H1 (cell line): ENCODE data around the gene GJB3. TPM values are rescaled to one million over a fixed set of nuclear protein-coding genes. Genes with fewer than 3 reads are reported as not detected.

Source experiments
- CTCF ChIA-PET: fragments of 300-600 bp; sonication (Branson Sonifier 250); formaldehyde crosslinking; loops from one replicate; lab custom pipeline; 2021; ENCODE audit not compliant: partially characterized antibody; lab: Charles Lee
- POLR2A ChIA-PET: fragments of 300-600 bp; sonication (Branson Sonifier 250); formaldehyde crosslinking; loops from one replicate; lab custom pipeline; 2021; ENCODE audit warnings: inconsistent platforms; ENCODE audit not compliant: partially characterized antibody; lab: Charles Lee
- DNase-seq, 2 experiments: peaks; one replicate each; pipeline versions ENCODE4 v3.0.0 to v3.0.0-alpha.2; 2010 to 2022; ENCODE audit warnings: low spot score in 2 of 2, low read depth in 1 of 2, mixed read lengths in 1 of 2
- FAIRE-seq: peaks from 2 replicates; lab custom pipeline; 2011; peaks lifted over from hg19 to GRCh38; lab: Jason Lieb, UNC
- H2AFZ ChIP-seq: 2 replicates; pipeline ENCODE4 v1.8.1; 2012; ENCODE audit warnings: low read length, inconsistent platforms
- H2AK5ac ChIP-seq: 2 replicates; pipeline ENCODE4 v1.6.1; 2013; ENCODE audit warnings: low read depth, low read length
- H2BK120ac ChIP-seq: replicated peaks from 2 replicates; pipeline ENCODE3; 2013; ENCODE audit warnings: low read depth, low read length, inconsistent platforms
- H2BK12ac ChIP-seq: 2 replicates; pipeline ENCODE4 v1.6.1; 2013; ENCODE audit warnings: low read depth, low read length
- H2BK15ac ChIP-seq: 2 replicates; pipeline ENCODE4 v1.6.1; 2013; ENCODE audit warnings: low read length
- H2BK20ac ChIP-seq: 2 replicates; pipeline ENCODE4 v1.6.1; 2013; ENCODE audit warnings: low read length
- H2BK5ac ChIP-seq: 2 replicates; pipeline ENCODE4 v1.6.1; 2013; ENCODE audit warnings: low read depth, low read length
- H3K14ac ChIP-seq: 2 replicates; pipeline ENCODE4 v1.6.1; 2013; ENCODE audit warnings: inconsistent platforms; ENCODE audit not compliant: insufficient read length
- H3K18ac ChIP-seq: 2 replicates; pipeline ENCODE4 v1.6.1; 2013; ENCODE audit warnings: low read length; ENCODE audit errors: extremely low read depth
- H3K23ac ChIP-seq: 2 replicates; pipeline ENCODE4 v1.6.1; 2013; ENCODE audit warnings: inconsistent platforms; ENCODE audit not compliant: insufficient read length
- H3K23me2 ChIP-seq: 2 replicates; pipeline ENCODE4 v1.6.1; 2013; ENCODE audit warnings: low read depth, low read length
- H3K27ac ChIP-seq: 2 replicates; pipeline ENCODE4 v1.6.1; 2011; ENCODE audit warnings: low read depth, low read length, inconsistent platforms
- H3K27me3 ChIP-seq, 4 experiments: replicated peaks in 1 of 4; 1 replicate in 1 of 4; 2 replicates in 3 of 4; pipeline versions ENCODE4 v1.6.1 to v1.8.1; 2011 to 2013; ENCODE audit warnings: low read length in 3 of 4, mild to moderate bottlenecking in 3 of 4, inconsistent platforms in 2 of 4, mixed read lengths in 2 of 4, moderate library complexity in 1 of 4; ENCODE audit not compliant: control insufficient read depth in 3 of 4, insufficient read depth in 3 of 4; ENCODE audit errors: extremely low read depth in 1 of 4
- H3K36me3 ChIP-seq, 4 experiments: 2 replicates each; pipeline versions ENCODE4 v1.6.1 to v1.8.1; 2011 to 2013; ENCODE audit warnings: mild to moderate bottlenecking in 4 of 4, low read length in 3 of 4, moderate library complexity in 2 of 4, control low read depth in 1 of 4, inconsistent platforms in 1 of 4; ENCODE audit not compliant: insufficient read depth in 4 of 4, control insufficient read depth in 2 of 4
- H3K4ac ChIP-seq: replicated peaks from 2 replicates; pipeline ENCODE3; 2013; ENCODE audit warnings: low read length, low read depth, mixed read lengths, inconsistent platforms; ENCODE audit not compliant: insufficient read length
- H3K4me1 ChIP-seq, 4 experiments: replicated peaks in 1 of 4; 1 replicate in 1 of 4; 2 replicates in 3 of 4; pipeline versions ENCODE4 v1.6.1 to v1.8.1; 2011 to 2013; ENCODE audit warnings: low read length in 3 of 4, inconsistent platforms in 2 of 4, mixed read lengths in 1 of 4; ENCODE audit not compliant: insufficient read depth in 4 of 4, control insufficient read depth in 3 of 4
- H3K4me2 ChIP-seq, 2 experiments: 2 replicates each; pipeline versions ENCODE4 v1.6.1 to v1.8.1; 2011 to 2013; ENCODE audit warnings: low read depth in 2 of 2, low read length in 2 of 2, control low read depth in 1 of 2, inconsistent platforms in 1 of 2, mild to moderate bottlenecking in 1 of 2; ENCODE audit not compliant: insufficient read depth in 1 of 2
- H3K4me3 ChIP-seq, 4 experiments: fragments of 200-600, 300-600 bp in 1 of 4; sonication (generic), shearing (Covaris generic), sonication (Bioruptor Twin) in 1 of 4; 2 replicates each; pipeline versions ENCODE4 v1.5.1 to v1.8.1; 2011 to 2016; ENCODE audit warnings: low read length in 4 of 4, low read depth in 3 of 4, control low read depth in 2 of 4, inconsistent platforms in 2 of 4, mild to moderate bottlenecking in 2 of 4, mixed read lengths in 1 of 4, moderate library complexity in 1 of 4; ENCODE audit not compliant: insufficient read depth in 2 of 4; ENCODE audit errors: extremely low read depth in 1 of 4
- H3K56ac ChIP-seq: replicated peaks from 2 replicates; pipeline ENCODE3; 2013; ENCODE audit warnings: low read depth, mild to moderate bottlenecking, mixed read lengths, low read length, inconsistent platforms; ENCODE audit not compliant: insufficient read length
- H3K79me1 ChIP-seq: 2 replicates; pipeline ENCODE4 v1.6.1; 2013; ENCODE audit warnings: low read depth, low read length, control low read depth
- H3K79me2 ChIP-seq, 2 experiments: 2 replicates each; pipeline versions ENCODE4 v1.6.1 to v1.8.1; 2012 to 2013; ENCODE audit warnings: low read length in 2 of 2, mild to moderate bottlenecking in 2 of 2, inconsistent platforms in 1 of 2; ENCODE audit not compliant: insufficient read depth in 2 of 2, control insufficient read depth in 1 of 2
- H3K9ac ChIP-seq, 4 experiments: replicated peaks in 1 of 4; 1 replicate in 1 of 4; 2 replicates in 3 of 4; pipeline versions ENCODE4 v1.6.1 to v1.8.1; 2011 to 2013; ENCODE audit warnings: low read depth in 3 of 4, low read length in 3 of 4, control low read depth in 2 of 4, mild to moderate bottlenecking in 2 of 4, moderate library complexity in 2 of 4, inconsistent platforms in 1 of 4; ENCODE audit errors: extremely low read depth in 1 of 4
- H3K9me3 ChIP-seq, 2 experiments: 2 replicates each; pipeline versions ENCODE4 v1.6.1 to v1.8.1; 2012 to 2013; ENCODE audit warnings: mild to moderate bottlenecking in 2 of 2, moderate library complexity in 2 of 2, control low read depth in 1 of 2, inconsistent platforms in 1 of 2, low read depth in 1 of 2, low read length in 1 of 2, mixed read lengths in 1 of 2; ENCODE audit not compliant: insufficient read depth in 2 of 2
- H4K20me1 ChIP-seq, 2 experiments: replicated peaks in 1 of 2; 2 replicates each; pipeline versions ENCODE3 to v1.8.1; 2011 to 2013; ENCODE audit warnings: inconsistent platforms in 2 of 2, low read length in 2 of 2, mild to moderate bottlenecking in 1 of 2; ENCODE audit not compliant: insufficient read depth in 2 of 2, control insufficient read depth in 1 of 2
- H4K5ac ChIP-seq: 2 replicates; pipeline ENCODE4 v1.6.1; 2013; ENCODE audit warnings: low read length, low read depth, mixed read lengths, inconsistent platforms; ENCODE audit not compliant: insufficient read length
- H4K8ac ChIP-seq: 2 replicates; pipeline ENCODE4 v1.8.0; 2013; ENCODE audit warnings: mild to moderate bottlenecking, moderate library complexity, low read length, inconsistent platforms; ENCODE audit not compliant: insufficient read depth; ENCODE audit errors: extremely low read depth
- H4K91ac ChIP-seq: replicated peaks from 2 replicates; pipeline ENCODE3; 2013; ENCODE audit warnings: low read length, mixed read lengths, inconsistent platforms; ENCODE audit not compliant: insufficient read length
- ASH2L ChIP-seq: fragments of 200-600, 300-600 bp; sonication (generic); IDR thresholded peaks from one replicate; pipeline ENCODE4 v1.7.1; 2017; ENCODE audit warnings: low read length
- CEBPB ChIP-seq: IDR thresholded peaks from 2 replicates; pipeline ENCODE4 v1.6.1; 2012; ENCODE audit warnings: low read depth, low read length
- CTBP2 ChIP-seq: IDR thresholded peaks from 2 replicates; pipeline ENCODE4 v1.7.0; 2011; ENCODE audit warnings: borderline replicate concordance, mild to moderate bottlenecking, moderate library complexity, mixed read lengths, low read length; ENCODE audit not compliant: insufficient read depth, insufficient read length
- KDM4A ChIP-seq: IDR thresholded peaks from one replicate; pipeline ENCODE4 v1.7.1; 2012; ENCODE audit warnings: low read depth, mild to moderate bottlenecking, moderate library complexity, low read length, inconsistent platforms; ENCODE audit not compliant: severe bottlenecking
- MAFK ChIP-seq: IDR thresholded peaks from 2 replicates; pipeline ENCODE4 v1.6.1; 2012; ENCODE audit warnings: low read depth, mild to moderate bottlenecking, improper control_type of control experiment, low read length
- NANOG ChIP-seq: IDR thresholded peaks from 2 replicates; pipeline ENCODE4 v1.6.1; 2011; ENCODE audit warnings: low read length, low read depth, mild to moderate bottlenecking, inconsistent platforms; ENCODE audit not compliant: insufficient read depth, poor library complexity, severe bottlenecking
- RBBP5 ChIP-seq: IDR thresholded peaks from 2 replicates; pipeline ENCODE4 v1.7.1; 2012; ENCODE audit warnings: low read depth, mild to moderate bottlenecking, inconsistent platforms, low read length, moderate library complexity, borderline replicate concordance
- SIN3A ChIP-seq, 2 experiments: IDR thresholded peaks in 1 of 2; conservative IDR thresholded peaks in 1 of 2; 2 replicates each; pipeline ENCODE4 v1.6.1; 2011 to 2012; ENCODE audit warnings: low read length in 2 of 2, improper control_type of control experiment in 1 of 2, low read depth in 1 of 2, mild to moderate bottlenecking in 1 of 2
- SIRT6 ChIP-seq: IDR thresholded peaks from one replicate; pipeline ENCODE4 v1.7.1; 2012; ENCODE audit warnings: low read length, inconsistent platforms
- TAF1 ChIP-seq: IDR thresholded peaks from 2 replicates; pipeline ENCODE4 v1.6.1; 2011; ENCODE audit warnings: mild to moderate bottlenecking, low read depth, low read length
- WGBS, 2 experiments: shearing (Covaris generic) in 1 of 2; methylation state at CpG; one replicate each; pipeline versions ENCODE4 v1.1.6 to v1.1.7; 2013 to 2015; ENCODE audit warnings: low lambda C conversion rate in 2 of 2, mixed read lengths in 2 of 2, inconsistent platforms in 1 of 2, low coverage in 1 of 2, missing lambda C conversion rate in 1 of 2; ENCODE audit not compliant: insufficient replicate concordance in 2 of 2, insufficient coverage in 1 of 2, insufficient read length in 1 of 2; ENCODE audit errors: extremely low coverage in 1 of 2, missing lambda C conversion rate in 1 of 2; 5-methylcytosine and 5-hydroxymethylcytosine counted together
- polyA plus RNA-seq, 7 experiments: library from polyadenylated mRNA; depleted of rRNA in 3 of 7; stranded (reverse) in 5 of 7; unstranded in 2 of 7; fragments of >200 nt in 5 of 7; fragments of 200-250 nt in 2 of 7; gene quantifications; 1 replicate in 5 of 7; 2 replicates in 1 of 7; 4 replicates in 1 of 7; pipeline versions ENCODE4 v1.2.1 to v1.2.3, GENCODE V29; 2011 to 2013; ENCODE audit warnings: missing spikeins in 2 of 7, mixed read lengths in 2 of 7
- total RNA-seq: library from RNA; stranded (reverse); fragmentation: NEBNext Ultra II Directional; extraction: Animal tissue kit (Norgen Biotek cat#: 25700); gene quantifications from 2 replicates; pipeline ENCODE4 v1.2.1, GENCODE V29; 2021
- TF ChIP-seq, protein P1 (sequence below): IDR thresholded peaks from 2 replicates; pipeline ENCODE4 v1.6.1; 2012; ENCODE audit warnings: inconsistent platforms

The GJB3 gene
- total and polyA plus RNA-seq, 2 of the 8 experiments (the other 6 are each of a cell fraction or from before 2014, with no cell fraction given), result 0.93 to 1.6 TPM

DNA sequence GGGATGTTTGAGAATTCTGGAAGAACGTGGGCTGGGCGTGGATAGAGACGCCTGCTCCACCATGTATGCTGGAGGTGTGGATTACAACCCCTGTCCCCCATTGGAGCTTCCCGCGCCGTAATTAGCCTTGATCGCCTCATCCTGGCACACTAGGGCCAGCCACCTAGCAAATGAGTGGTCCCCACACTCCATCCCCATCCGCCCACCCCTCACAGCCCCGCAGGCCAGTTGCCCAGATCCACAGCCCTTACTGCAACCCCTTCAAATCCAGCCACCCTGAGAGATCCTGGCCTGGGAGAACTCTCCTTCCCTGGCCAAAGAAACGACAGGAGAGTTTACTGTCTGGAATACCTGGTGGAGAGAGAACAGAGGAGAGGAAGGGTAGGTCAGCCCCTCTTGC, 11.4 kb downstream of the GJB3 start:
- DNase-seq (peak in 1 of 2 experiments; percentile 48), FAIRE-seq (no peak)
- Histone ChIP-seq H3K4me3 (peak overlapping the region in 3 of 4 experiments; percentile 17 to 63 (median 31); a peak in 6 of 8 replicates), H3K4me1 (peaks cover 0 to 12% (median 7%) of the 10 kb centered on the region in 4 experiments; a peak in 4 of 7 replicates), H4K5ac (no peak overlapping the region), H2AFZ (peak overlapping the region; percentile 20; the same call in 1 of the 2 replicates), H3K4ac (no peak overlapping the region), H3K36me3 (no peaks in the 10 kb centered on the region), H2BK20ac (no peak overlapping the region), H2BK120ac (no peak overlapping the region), H3K27me3 (peaks cover 0 to 13% (median 10%) of the 10 kb centered on the region in 4 experiments; a peak in 4 of 7 replicates), H4K8ac (peak overlapping the region; percentile 60; the same call in 1 of the 2 replicates), H4K91ac (no peak overlapping the region), H3K79me1 (no peaks in the 10 kb centered on the region), H3K23ac (no peak overlapping the region), H4K20me1 (no peaks in the 10 kb centered on the region), H3K9me3 (no peaks in the 10 kb centered on the region), H3K79me2 (no peaks in the 10 kb centered on the region), H3K4me2 (peak overlapping the region; percentile 66 to 70), H2AK5ac (no peak overlapping the region), H3K14ac (no peak overlapping the region), H2BK12ac (peak overlapping the region; percentile 68; the same call in 1 of the 2 replicates), H2BK5ac (no peak overlapping the region), H3K9ac (no peak overlapping the region; a peak in 1 of 7 replicates), H3K18ac (no peak overlapping the region), H3K56ac (no peak overlapping the region), H3K23me2 (no peaks in the 10 kb centered on the region; the same call in 1 of the 2 replicates), H3K27ac (no peak overlapping the region), H2BK15ac (peak overlapping the region; percentile 72; the same call in 1 of the 2 replicates)
- WGBS, 2 experiments, result 76% methylated on average over 9 of the region's 10 CpGs; no CpG with 5 or more reads in 1 of the 2 experiments
- ChIA-PET POLR2A (no interaction called here), CTCF (interaction anchor here (12.6 kb wide), 1 partner anchor 54 kb away, joined by 230 read pairs; no protein-coding TSS in a partner anchor)
- TF ChIP-seq SIRT6 (no peak), CTBP2 (no peak), SIN3A (conservative IDR thresholded peaks at IDR 0.05 in 1 of 2, IDR thresholded peaks at IDR 0.05 in 1 of 2; ENCODE audit: low read depth in 1 of 2, low read length in 2 of 2) (no peak), KDM4A (no peak), ASH2L (no peak), RBBP5 (no peak), TAF1 (no peak), MAFK (no peak), NANOG (no peak), CEBPB (no peak)
- TF ChIP-seq, protein P1, sequence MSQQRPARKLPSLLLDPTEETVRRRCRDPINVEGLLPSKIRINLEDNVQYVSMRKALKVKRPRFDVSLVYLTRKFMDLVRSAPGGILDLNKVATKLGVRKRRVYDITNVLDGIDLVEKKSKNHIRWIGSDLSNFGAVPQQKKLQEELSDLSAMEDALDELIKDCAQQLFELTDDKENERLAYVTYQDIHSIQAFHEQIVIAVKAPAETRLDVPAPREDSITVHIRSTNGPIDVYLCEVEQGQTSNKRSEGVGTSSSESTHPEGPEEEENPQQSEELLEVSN, result no peak
